ENCODE data around the gene TGFB1I1.

DNA sequence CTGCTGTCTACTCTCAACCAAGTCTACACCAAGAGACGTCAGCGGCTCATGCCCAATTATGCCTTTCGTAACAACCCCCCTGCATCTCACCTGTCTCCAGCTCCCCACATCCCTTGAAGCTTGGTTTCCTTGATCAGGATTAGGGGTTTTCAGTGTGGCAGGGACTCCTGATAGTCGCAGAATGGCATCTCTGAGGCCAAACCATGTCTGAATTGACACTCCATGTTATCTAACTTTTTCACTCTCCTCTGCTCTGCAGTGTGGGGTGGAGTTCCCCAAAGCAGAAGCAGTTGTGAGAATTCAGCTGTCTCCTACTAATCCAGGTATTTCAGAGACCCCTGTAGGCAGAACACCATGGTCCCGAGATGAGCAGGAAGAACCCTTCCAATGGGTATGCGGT, 50.1 kb downstream of the TGFB1I1 start:
- TF ChIP-seq GATA3 (IDR thresholded peaks at IDR 0.05; ENCODE audit: low read depth, low read length) (no peak), GATA2 (IDR thresholded peaks at IDR 0.05; ENCODE audit: low read depth, low read length) (no peak)
